Cardiac muscle cell (in vitro differentiated cells and primary cell): Measurements from ENCODE around the gene SMIM29. TPM values are rescaled to one million over a fixed set of nuclear protein-coding genes. Genes with fewer than 3 reads are reported as not detected.

Experiments
- DNase-seq, 2 donors: peaks; one replicate each; pipeline versions ENCODE4 v3.0.0 to v3.0.0-alpha.2; 2010 to 2017; ENCODE audit warnings: low read depth in 1 of 2, low spot score in 1 of 2
- H3K27ac ChIP-seq: fragments of 200-600 bp; sonication (generic); 2 replicates; pipeline ENCODE4 v1.5.1; 2016
- H3K27me3 ChIP-seq: fragments of 200-600 bp; sonication (generic); 2 replicates; pipeline ENCODE4 v1.6.0; 2016; ENCODE audit warnings: control low read depth
- H3K36me3 ChIP-seq: fragments of 200-600 bp; sonication (generic); 2 replicates; pipeline ENCODE4 v1.5.1; 2016; ENCODE audit warnings: control low read depth
- H3K4me1 ChIP-seq: fragments of 200-600 bp; sonication (generic); 2 replicates; pipeline ENCODE4 v1.8.1; 2017; ENCODE audit warnings: low read depth, mild to moderate bottlenecking, mixed run types
- H3K4me3 ChIP-seq: fragments of 200-600 bp; sonication (generic); 2 replicates; pipeline ENCODE4 v1.5.1; 2016; ENCODE audit warnings: mild to moderate bottlenecking
- H3K9me3 ChIP-seq: fragments of 200-600 bp; sonication (generic); 2 replicates; pipeline ENCODE4 v1.5.1; 2017; ENCODE audit warnings: low read depth, mild to moderate bottlenecking, control low read depth
- polyA plus RNA-seq: library from polyadenylated mRNA; unstranded; fragments of >200 nt; fragmentation: Nextera tagmentation; extraction: Ambion mirVana; gene quantifications from 2 replicates; pipeline ENCODE4 v1.2.1, GENCODE V29; 2016
- total RNA-seq: library from RNA; depleted of rRNA; stranded (reverse); fragments of >200 nt; gene quantifications from 2 replicates; pipeline ENCODE4 v1.2.3, GENCODE V29; 2016
- TF ChIP-seq, protein P1 (sequence below): IDR thresholded peaks from 2 replicates; pipeline ENCODE4 v1.5.1; 2012; ENCODE audit warnings: low read depth, mild to moderate bottlenecking, low read length

The SMIM29 gene
- total RNA-seq, result 13.1 and 13.4 TPM in 2 replicates
- polyA plus RNA-seq, result 14.7 and 17.7 TPM in 2 replicates

DNA sequence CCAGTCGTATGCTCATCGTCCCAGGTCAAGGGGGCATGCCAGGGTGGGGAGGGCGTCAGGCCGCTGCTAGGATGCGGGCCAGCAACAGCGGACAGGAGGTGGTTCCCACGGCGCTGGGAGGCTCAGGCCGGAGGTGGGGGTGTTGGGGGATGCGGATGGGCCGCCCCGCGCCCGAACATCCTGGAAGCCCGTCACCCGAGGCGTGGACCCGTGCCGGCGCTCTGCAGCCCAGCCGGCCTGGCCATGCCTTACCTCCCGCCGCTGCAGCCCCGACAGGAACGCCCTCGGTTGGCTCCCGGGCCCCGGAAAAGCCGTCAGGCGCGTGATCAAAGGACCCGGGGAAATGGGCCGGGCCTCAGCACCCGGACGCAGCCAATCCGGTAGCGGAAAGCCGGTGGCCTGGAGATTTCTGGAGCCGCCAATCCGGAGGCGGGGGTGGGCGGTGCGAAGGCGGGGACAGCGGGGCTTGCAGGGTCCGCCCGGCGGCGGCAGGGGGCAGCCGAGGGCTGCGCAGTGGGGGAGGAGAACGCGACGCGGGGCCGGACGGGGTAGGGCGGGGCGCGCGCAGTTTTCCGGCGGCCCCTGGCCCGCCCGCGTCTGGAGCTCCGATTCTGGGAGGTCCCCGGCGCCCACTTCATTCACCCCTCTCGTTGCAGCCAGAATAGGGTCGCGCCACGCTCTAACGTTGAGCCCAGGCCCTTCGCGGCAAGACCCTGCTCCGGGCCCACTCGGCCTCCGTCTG, at the start of gene SMIM29:
Gene SMIM29 (minus strand): TSS at position 280 of the 742 bp plus-strand sequence. CDS start 1,215 bp downstream, outside the sequence.
- no peaks in the 10 kb centered on the region for H3K27me3 ChIP-seq
- no peaks in the 10 kb centered on the region for H3K4me1 ChIP-seq
- peak within 1 kb of the TSS; percentile 63 for H3K4me3 ChIP-seq
- peak within 1 kb of the TSS; percentile 38 for H3K27ac ChIP-seq
- H3K36me3 ChIP-seq, result peaks cover 3% of the 10 kb centered on the region
- H3K9me3 ChIP-seq, result no peaks in the 10 kb centered on the region
- DNase-seq, result peak; percentile 97 to 98
- TF ChIP-seq, protein P1, sequence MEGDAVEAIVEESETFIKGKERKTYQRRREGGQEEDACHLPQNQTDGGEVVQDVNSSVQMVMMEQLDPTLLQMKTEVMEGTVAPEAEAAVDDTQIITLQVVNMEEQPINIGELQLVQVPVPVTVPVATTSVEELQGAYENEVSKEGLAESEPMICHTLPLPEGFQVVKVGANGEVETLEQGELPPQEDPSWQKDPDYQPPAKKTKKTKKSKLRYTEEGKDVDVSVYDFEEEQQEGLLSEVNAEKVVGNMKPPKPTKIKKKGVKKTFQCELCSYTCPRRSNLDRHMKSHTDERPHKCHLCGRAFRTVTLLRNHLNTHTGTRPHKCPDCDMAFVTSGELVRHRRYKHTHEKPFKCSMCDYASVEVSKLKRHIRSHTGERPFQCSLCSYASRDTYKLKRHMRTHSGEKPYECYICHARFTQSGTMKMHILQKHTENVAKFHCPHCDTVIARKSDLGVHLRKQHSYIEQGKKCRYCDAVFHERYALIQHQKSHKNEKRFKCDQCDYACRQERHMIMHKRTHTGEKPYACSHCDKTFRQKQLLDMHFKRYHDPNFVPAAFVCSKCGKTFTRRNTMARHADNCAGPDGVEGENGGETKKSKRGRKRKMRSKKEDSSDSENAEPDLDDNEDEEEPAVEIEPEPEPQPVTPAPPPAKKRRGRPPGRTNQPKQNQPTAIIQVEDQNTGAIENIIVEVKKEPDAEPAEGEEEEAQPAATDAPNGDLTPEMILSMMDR, result peak; percentile 79

DNA sequence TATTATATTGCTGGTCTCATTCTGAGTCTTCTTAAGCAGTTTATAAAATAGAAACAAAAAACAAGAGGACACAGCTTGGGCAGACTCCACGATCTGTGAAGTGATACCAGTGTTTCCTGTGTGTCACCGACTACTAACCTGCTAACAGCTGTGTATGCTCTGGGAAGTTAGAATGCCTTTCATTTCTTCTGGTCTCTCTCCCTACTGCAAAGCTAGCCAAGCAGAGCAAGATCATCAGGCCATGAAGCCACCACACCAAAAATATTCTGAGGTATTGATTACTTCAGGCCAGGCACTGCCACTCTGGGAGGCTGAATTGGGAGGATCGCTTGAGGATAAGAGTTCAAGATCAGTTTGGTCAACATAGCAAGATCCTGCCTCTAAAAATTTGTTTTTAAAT, 46.9 kb upstream of the SMIM29 start:
- Histone ChIP-seq H3K27me3 (no peaks in the 10 kb centered on the region), H3K36me3 (peaks cover 15% of the 10 kb centered on the region), H3K4me3 (no peak overlapping the region), H3K9me3 (no peaks in the 10 kb centered on the region), H3K4me1 (peaks cover 18% of the 10 kb centered on the region), H3K27ac (peak overlapping the region; percentile 9)
- DNase-seq, result no peak
- TF ChIP-seq, protein P1, result no peak

DNA sequence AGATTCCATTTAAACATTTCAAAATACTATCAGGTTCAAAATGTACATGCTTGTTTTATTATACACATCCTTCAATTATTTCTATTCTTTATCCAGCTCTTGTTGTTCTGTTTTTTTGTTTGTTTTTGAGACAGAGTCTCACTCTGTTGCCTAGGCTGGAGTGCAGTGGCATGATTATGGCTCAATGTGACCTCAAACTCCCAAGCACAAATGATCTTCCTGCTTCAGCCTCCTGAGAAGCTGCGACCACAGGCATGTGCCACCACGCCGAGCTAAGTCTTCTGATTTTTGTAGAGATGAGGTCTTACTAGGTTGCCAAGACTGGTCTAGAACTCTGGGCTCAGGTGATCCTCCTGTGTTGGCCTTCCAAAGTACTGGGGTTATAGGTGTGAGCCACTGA, 44.1 kb upstream of the SMIM29 start:
- TF ChIP-seq, protein P1, result no peak
- no peak overlapping the region for H3K27ac ChIP-seq
- H3K27me3 ChIP-seq, result no peaks in the 10 kb centered on the region
- peaks cover 15% of the 10 kb centered on the region for H3K36me3 ChIP-seq
- no peak overlapping the region for H3K4me3 ChIP-seq
- H3K9me3 ChIP-seq, result no peaks in the 10 kb centered on the region
- no peak for DNase-seq
- no peaks in the 10 kb centered on the region for H3K4me1 ChIP-seq

DNA sequence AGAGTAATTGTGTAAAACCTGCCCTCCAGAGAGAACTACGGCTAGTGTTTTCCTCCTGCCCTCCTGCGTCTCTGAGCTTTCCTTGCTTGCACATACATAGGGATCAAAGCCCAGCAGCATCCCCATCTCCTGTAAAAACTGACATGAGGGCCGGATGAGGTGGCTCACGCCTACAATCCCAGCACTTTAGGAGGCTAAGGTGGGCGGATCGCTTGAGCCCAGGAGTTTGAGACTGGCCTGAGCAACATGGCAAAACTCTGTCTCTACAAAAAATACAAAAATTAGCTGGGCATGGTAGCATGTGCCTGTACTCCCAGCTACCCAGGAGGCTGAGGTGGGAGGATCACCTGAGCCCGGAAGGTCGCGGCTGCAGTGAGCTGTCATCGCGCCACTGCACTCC, 40.3 kb upstream of the SMIM29 start:
- Histone ChIP-seq H3K36me3 (peaks cover 19% of the 10 kb centered on the region), H3K27ac (no peak overlapping the region), H3K4me3 (no peak overlapping the region), H3K27me3 (no peaks in the 10 kb centered on the region), H3K9me3 (no peaks in the 10 kb centered on the region), H3K4me1 (no peaks in the 10 kb centered on the region)
- no peak for DNase-seq
- TF ChIP-seq, protein P1, result no peak

DNA sequence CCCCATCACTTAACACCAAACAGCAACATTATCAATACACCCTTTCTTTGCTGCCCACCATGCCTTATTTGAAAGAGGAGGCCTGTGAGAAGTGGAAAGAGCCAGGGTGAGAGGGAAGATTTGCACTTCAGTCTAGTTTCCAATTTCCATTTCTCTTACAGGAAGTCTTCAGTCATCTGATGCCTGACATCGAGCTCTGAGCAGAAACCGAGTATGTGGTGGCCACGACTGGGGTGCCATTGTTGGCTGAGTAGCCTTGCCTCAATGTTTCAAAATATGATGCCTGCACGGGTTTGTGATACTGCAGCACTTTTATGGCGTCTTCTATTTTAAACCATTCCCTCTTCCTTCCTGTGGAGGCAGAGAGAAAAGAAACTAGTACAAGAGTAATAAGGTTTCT, 39.8 kb upstream of the SMIM29 start:
- H3K9me3 ChIP-seq, result no peaks in the 10 kb centered on the region
- no peak for DNase-seq
- H3K36me3 ChIP-seq, result peaks cover 19% of the 10 kb centered on the region
- H3K27ac ChIP-seq, result no peak overlapping the region
- H3K27me3 ChIP-seq, result no peaks in the 10 kb centered on the region
- no peaks in the 10 kb centered on the region for H3K4me1 ChIP-seq
- TF ChIP-seq, protein P1, result no peak
- no peak overlapping the region for H3K4me3 ChIP-seq
